ENCODE results near the gene DDX24.
A peak's percentile ranks its signal among the peaks of the same experiment; 100 is the strongest.

DDX24 gene

DNA sequence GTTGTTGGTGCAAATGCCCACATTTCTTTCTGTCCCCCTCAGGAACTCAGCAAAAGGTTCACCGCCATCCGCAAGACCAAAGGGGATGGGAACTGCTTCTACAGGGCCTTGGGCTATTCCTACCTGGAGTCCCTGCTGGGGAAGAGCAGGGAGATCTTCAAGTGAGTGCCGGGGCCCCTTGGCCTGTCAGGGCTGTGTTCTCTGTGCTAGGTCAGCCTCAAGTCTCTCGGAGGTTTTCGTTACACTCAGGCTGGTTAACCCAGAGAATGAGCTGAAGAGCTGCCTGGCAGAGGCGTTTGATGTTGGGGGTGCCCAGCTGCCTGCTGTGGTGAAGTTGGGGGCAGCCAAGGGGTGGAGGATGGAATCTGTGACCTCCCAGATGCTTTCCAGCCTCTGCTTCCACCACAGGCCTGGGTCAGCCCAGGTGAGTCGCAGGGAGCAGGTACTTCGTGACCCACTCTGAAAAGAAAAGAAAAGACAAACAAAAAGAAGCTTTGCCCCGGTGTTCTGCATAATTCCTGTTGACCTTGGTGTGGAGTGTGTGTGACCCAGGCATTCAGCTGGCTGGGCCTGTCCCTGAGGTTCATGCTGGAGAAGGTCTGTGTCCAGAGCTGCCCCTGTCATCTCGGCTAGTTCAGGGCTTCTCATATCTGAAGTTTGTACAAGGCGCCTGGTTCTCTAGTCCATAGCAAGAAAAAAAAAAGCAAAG, 41.9 kb downstream of the DDX24 start:
- H3K4me1 ChIP-seq (ENCODE audit: insufficient read depth, poor library complexity, severe bottlenecking) = no peaks in the 10 kb centered on the region

DNA sequence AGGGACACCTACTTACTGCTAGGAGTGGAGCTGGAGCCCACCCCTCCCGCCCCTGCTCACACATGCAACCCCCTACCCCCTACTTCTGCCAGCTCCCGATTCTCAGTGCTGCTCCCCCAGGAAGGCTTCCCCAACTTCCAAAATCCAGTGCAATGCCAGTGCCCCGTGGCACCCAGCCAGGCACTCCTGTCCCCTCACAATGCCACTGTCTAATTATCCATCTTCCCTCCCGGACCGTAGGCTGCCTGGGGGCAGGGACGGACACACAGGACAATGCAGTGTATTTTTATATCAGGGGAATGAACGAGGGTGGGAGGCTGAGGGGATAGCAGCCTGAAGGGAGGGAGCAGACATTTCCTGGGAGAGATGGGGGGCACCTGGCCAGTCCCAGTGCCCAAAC, 42.5 kb downstream of the DDX24 start:
- no peaks in the 10 kb centered on the region for H3K36me3 ChIP-seq (ENCODE audit: low read depth)
- H3K27me3 ChIP-seq (ENCODE audit: insufficient read depth, poor library complexity, severe bottlenecking) = no peaks in the 10 kb centered on the region
- no peaks in the 10 kb centered on the region for H3K4me1 ChIP-seq (ENCODE audit: insufficient read depth, poor library complexity, severe bottlenecking)
- ATAC-seq (ENCODE audit: low read depth) (no peak), DNase-seq (ENCODE audit: low spot score) (no peak)
- H3K4me3 ChIP-seq (ENCODE audit: severe bottlenecking) = no peak overlapping the region
- H3K9me3 ChIP-seq (ENCODE audit: severe bottlenecking) = no peaks in the 10 kb centered on the region
- TF ChIP-seq, protein P1, sequence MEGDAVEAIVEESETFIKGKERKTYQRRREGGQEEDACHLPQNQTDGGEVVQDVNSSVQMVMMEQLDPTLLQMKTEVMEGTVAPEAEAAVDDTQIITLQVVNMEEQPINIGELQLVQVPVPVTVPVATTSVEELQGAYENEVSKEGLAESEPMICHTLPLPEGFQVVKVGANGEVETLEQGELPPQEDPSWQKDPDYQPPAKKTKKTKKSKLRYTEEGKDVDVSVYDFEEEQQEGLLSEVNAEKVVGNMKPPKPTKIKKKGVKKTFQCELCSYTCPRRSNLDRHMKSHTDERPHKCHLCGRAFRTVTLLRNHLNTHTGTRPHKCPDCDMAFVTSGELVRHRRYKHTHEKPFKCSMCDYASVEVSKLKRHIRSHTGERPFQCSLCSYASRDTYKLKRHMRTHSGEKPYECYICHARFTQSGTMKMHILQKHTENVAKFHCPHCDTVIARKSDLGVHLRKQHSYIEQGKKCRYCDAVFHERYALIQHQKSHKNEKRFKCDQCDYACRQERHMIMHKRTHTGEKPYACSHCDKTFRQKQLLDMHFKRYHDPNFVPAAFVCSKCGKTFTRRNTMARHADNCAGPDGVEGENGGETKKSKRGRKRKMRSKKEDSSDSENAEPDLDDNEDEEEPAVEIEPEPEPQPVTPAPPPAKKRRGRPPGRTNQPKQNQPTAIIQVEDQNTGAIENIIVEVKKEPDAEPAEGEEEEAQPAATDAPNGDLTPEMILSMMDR (IDR thresholded peaks at IDR 0.05; ENCODE audit: poor library complexity, severe bottlenecking) = no peak
- H3K27ac ChIP-seq (ENCODE audit: poor library complexity, severe bottlenecking) = no peak overlapping the region

More for the DNA sequence above, 41.9 kb downstream of the DDX24 start:
- Histone ChIP-seq H3K9me3 (ENCODE audit: severe bottlenecking) (no peaks in the 10 kb centered on the region), H3K27ac (ENCODE audit: poor library complexity, severe bottlenecking) (no peak overlapping the region), H3K4me3 (ENCODE audit: severe bottlenecking) (no peak overlapping the region), H3K27me3 (ENCODE audit: insufficient read depth, poor library complexity, severe bottlenecking) (no peaks in the 10 kb centered on the region), H3K36me3 (ENCODE audit: low read depth) (no peaks in the 10 kb centered on the region)
- TF ChIP-seq, protein P1 (IDR thresholded peaks at IDR 0.05; ENCODE audit: poor library complexity, severe bottlenecking) = no peak
- DNase-seq (ENCODE audit: low spot score) (no peak), ATAC-seq (ENCODE audit: low read depth) (no peak)

DNA sequence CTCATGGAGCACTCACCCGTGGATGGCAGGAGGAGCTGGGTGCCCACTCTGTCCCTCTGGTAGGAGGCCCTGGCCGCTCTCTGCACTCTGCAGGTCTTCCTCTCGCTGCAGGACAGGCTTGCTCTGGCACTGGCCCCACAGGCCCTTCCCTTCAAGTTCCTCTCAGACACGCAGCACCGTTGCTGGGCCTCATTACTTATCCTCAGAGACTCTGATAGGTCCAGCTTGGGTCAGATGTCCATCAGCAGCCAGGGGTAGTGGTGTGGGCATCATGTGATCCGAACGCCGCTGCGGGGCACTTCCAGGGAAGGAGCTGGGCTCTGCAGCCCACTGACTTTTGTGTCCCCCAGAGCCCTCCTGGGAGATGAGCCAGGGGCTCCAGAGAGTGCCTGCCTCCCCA, 43.0 kb downstream of the DDX24 start:
- TF ChIP-seq, protein P1 (IDR thresholded peaks at IDR 0.05; ENCODE audit: poor library complexity, severe bottlenecking) = no peak
- H3K9me3 ChIP-seq (ENCODE audit: severe bottlenecking) = no peaks in the 10 kb centered on the region
- no peaks in the 10 kb centered on the region for H3K27me3 ChIP-seq (ENCODE audit: insufficient read depth, poor library complexity, severe bottlenecking)
- no peak for DNase-seq (ENCODE audit: low spot score)
- no peaks in the 10 kb centered on the region for H3K4me1 ChIP-seq (ENCODE audit: insufficient read depth, poor library complexity, severe bottlenecking)
- no peaks in the 10 kb centered on the region for H3K36me3 ChIP-seq (ENCODE audit: low read depth)
- ATAC-seq (ENCODE audit: low read depth) = no peak
- no peak overlapping the region for H3K27ac ChIP-seq (ENCODE audit: poor library complexity, severe bottlenecking)
- H3K4me3 ChIP-seq (ENCODE audit: severe bottlenecking) = no peak overlapping the region

DNA sequence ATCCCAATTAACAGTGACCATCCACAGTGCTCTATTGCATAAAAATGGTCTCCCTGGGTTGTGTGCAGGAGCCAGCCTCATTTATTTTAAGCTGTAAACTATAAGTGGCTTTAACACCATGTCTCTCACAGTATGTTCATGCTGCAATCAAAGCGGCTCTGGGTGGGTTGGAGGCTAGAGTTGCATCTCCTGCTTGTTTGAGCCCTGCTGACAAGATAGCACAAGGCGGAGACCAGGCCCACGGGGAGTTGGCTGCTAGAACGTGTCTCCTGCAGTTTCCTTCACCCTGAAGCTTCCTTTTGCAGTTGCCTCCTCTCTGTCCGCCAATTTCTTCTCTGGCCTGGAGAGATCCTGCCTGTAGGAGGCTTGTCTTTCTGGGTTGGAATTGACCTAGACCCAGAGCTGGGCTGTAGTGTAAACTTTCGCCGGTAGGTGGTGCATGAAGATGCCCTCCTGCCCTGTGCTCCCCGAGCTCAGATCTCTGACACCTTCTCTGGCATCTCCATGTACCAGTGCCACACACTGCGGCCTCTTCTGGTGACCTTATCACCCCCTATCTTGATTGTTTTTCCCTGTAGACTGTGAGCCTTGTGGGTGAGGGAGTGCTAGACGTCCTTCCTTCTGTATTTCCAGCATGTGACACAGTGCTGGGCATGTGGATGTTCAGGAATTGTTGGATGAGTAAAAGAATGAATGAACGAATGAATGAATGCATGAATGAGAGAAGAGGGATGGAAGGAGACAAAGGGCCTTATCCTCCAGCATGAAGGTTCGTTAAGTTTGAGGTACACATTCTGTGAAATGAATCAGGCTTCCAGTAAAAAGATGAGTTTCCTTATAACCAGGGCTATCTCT, 44.5 kb downstream of the DDX24 start:
- no peak overlapping the region for H3K4me3 ChIP-seq (ENCODE audit: severe bottlenecking)
- no peaks in the 10 kb centered on the region for H3K9me3 ChIP-seq (ENCODE audit: severe bottlenecking)
- no peaks in the 10 kb centered on the region for H3K27me3 ChIP-seq (ENCODE audit: insufficient read depth, poor library complexity, severe bottlenecking)
- H3K27ac ChIP-seq (ENCODE audit: poor library complexity, severe bottlenecking) = no peak overlapping the region
- ATAC-seq (ENCODE audit: low read depth) = peak; percentile 93
- DNase-seq (ENCODE audit: low spot score) = peak; percentile 68
- H3K36me3 ChIP-seq (ENCODE audit: low read depth) = no peaks in the 10 kb centered on the region
- TF ChIP-seq, protein P1 (IDR thresholded peaks at IDR 0.05; ENCODE audit: poor library complexity, severe bottlenecking) = peak; percentile 95
- no peaks in the 10 kb centered on the region for H3K4me1 ChIP-seq (ENCODE audit: insufficient read depth, poor library complexity, severe bottlenecking)

Data from RWPE2 (cell line).